AG09319 (cell line): Measurements from ENCODE around the gene PCSK6.

ENCODE experiments used
- DNase-seq: peaks from one replicate; pipeline ENCODE4 v3.0.0-alpha.2; 2010; ENCODE audit warnings: low read depth; ENCODE audit errors: extremely low read depth
- CTCF ChIP-seq: IDR thresholded peaks from 2 replicates; pipeline ENCODE4 v1.5.1; 2011; ENCODE audit warnings: low read depth, mild to moderate bottlenecking, inconsistent platforms, low read length, moderate library complexity

Gene PCSK6

GRCh38 chr15:101354891-101355623, 134.4 kb downstream of the PCSK6 start:
- DNase-seq: no peak
- TF ChIP-seq CTCF: no peak

GRCh38 chr15:101353240-101353639, 136.3 kb downstream of the PCSK6 start:
- DNase-seq: no peak
- TF ChIP-seq CTCF: no peak

GRCh38 chr15:101351736-101352135, 137.8 kb downstream of the PCSK6 start:
- no peak for TF ChIP-seq CTCF
- no peak for DNase-seq

DNA sequence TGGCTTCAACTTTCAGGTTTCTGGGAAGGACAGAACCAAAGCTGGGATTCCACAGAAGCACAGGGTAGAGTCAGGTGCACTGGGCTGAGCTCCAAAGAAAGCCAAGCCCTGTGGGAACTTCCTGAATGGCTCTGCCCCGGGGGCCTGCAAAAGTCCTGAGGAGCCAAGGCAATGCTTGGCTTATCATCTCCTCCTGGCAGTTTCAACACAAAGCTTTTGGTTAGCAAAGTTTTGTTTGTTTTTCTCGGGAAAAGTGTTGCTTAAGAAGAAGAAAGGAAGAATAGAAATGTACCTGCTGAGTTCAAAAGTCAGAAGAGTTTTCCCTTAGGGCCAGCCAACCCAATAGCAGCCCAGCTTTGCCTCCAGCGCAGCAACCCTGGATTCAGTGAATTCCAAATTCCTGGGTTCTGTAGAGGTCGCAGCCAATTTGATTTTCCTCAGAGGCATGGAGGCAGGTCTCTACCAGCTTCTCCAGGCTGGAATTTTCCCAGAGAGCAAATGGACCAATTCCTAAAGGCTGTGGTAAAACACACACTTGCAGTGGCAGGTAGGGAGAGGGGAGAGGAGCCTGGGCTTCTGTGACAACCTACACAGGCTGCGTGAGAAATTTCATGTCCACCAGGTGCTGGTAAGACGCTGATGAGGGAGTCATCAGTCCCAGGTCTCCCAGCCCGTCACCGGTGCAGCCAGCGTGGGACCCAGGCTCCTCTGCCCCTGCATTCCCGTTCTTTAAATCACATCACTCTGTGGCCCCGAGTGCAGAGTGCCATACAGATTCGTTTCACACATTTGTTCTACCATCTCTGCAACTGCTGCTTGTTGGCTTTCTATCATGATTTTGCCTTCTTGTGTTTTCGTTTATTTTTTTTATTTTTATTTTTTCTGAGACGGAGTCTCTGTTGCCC, 140.2 kb downstream of the PCSK6 start:
- DNase-seq: no peak
- no peak for TF ChIP-seq CTCF

DNA sequence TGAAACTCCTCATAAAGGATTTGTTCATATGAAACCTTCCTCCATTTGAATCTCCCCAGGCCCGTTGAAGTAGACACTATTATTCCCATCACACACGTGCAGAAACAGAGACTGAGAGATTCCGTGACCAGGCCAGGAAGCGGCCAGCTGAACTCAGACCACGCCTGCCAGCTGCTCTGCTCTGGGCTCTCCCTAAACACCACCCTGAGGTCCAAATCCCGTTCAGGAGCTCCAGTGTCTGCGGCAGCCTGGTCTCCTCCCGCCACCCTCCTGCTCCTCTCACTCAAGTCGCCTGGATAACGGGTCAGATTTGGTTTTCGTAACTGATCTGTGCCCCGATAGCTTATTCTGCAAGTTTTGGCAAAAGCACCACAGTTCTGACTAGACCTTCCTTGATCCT, 140.9 kb downstream of the PCSK6 start:
- DNase-seq: no peak
- TF ChIP-seq CTCF: no peak

DNA sequence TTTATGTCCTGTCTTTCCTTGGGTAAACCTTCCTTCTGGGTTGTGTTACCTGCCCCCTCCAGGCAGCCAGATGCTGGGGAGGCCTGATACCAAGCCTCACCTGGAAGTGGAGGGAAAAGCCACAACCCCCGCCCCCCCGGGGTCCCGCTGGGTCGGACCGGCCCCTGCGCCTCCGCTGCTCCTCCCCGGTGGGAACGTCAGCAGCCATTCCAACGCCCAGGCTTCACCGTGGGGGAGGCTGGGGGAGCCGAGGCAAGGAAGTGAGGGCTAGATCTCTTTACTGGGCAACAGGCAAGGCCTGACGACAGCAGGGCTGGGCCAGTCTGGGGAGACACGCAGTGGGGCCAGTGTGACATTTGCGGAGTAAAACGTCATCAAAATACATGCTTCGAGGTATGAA, 141.5 kb downstream of the PCSK6 start:
- TF ChIP-seq CTCF: no peak
- DNase-seq: no peak

GRCh38 chr15:101347454-101347853, 142.1 kb downstream of the PCSK6 start:
- TF ChIP-seq CTCF: no peak
- no peak for DNase-seq
